OCI-LY3 (cell line): ENCODE results near the gene BMPR1B.

Experiments used
- H2AFZ ChIP-seq: fragments of 200-600, 300-600 bp; shearing (Covaris generic); 2 replicates; pipeline ENCODE4 v1.6.0; 2014; ENCODE audit warnings: antibody characterized with exemption, low read depth, low read length
- H3K27ac ChIP-seq: fragments of 200-600, 300-600 bp; sonication (generic); 2 replicates; pipeline ENCODE4 v1.5.1; 2014; ENCODE audit warnings: mild to moderate bottlenecking, low read length, moderate library complexity, mixed read lengths
- H3K27me3 ChIP-seq: fragments of 200-600, 300-600 bp; sonication (generic); 2 replicates; pipeline ENCODE4 v1.6.1; 2014; ENCODE audit warnings: low read depth, low read length, mixed read lengths
- H3K36me3 ChIP-seq: fragments of 200-600, 300-600 bp; sonication (generic); replicated peaks from 2 replicates; pipeline ENCODE3; 2014; ENCODE audit warnings: low read depth, low read length, mixed read lengths
- H3K4me1 ChIP-seq: fragments of 300-600, 200-600 bp; sonication (generic); 2 replicates; pipeline ENCODE4 v1.6.1; 2014; ENCODE audit warnings: low read length, mixed read lengths
- H3K4me2 ChIP-seq: fragments of 200-600, 300-600 bp; sonication (generic); 2 replicates; pipeline ENCODE4 v1.6.1; 2014; ENCODE audit warnings: low read length, mixed read lengths
- H3K4me3 ChIP-seq: fragments of 300-600, 200-600 bp; sonication (generic); 2 replicates; pipeline ENCODE4 v1.5.1; 2014; ENCODE audit warnings: antibody characterized with exemption, mild to moderate bottlenecking, low read length, moderate library complexity
- H3K79me2 ChIP-seq: fragments of 300-600, 200-600 bp; shearing (Covaris generic); 2 replicates; pipeline ENCODE4 v1.6.1; 2014; ENCODE audit warnings: mild to moderate bottlenecking, low read length, mixed read lengths
- H3K9ac ChIP-seq: fragments of 300-600, 200-600 bp; shearing (Covaris generic); 2 replicates; pipeline ENCODE4 v1.6.0; 2014; ENCODE audit warnings: mild to moderate bottlenecking, low read length, moderate library complexity
- H3K9me3 ChIP-seq: fragments of 200-600, 300-600 bp; shearing (Covaris generic); 2 replicates; pipeline ENCODE4 v1.6.1; 2014; ENCODE audit warnings: low read length, mixed read lengths; ENCODE audit not compliant: insufficient read depth
- H4K20me1 ChIP-seq: fragments of 200-600, 300-600 bp; sonication (generic); 2 replicates; pipeline ENCODE4 v1.6.1; 2016; ENCODE audit warnings: low read length, mixed read lengths; ENCODE audit not compliant: insufficient read depth
- EZH2phosphoT487 ChIP-seq: fragments of 200-600 bp; shearing (Covaris generic); IDR thresholded peaks from 2 replicates; pipeline ENCODE4 v1.6.1; 2018; ENCODE audit warnings: antibody characterized with exemption, mixed run types, low read depth
- TF ChIP-seq, protein P1 (sequence below): fragments of 200-600, 300-600 bp; sonication (generic); IDR thresholded peaks from 2 replicates; pipeline ENCODE4 v1.5.1; 2014; ENCODE audit warnings: antibody characterized with exemption, low read length, low read depth

Gene BMPR1B

DNA sequence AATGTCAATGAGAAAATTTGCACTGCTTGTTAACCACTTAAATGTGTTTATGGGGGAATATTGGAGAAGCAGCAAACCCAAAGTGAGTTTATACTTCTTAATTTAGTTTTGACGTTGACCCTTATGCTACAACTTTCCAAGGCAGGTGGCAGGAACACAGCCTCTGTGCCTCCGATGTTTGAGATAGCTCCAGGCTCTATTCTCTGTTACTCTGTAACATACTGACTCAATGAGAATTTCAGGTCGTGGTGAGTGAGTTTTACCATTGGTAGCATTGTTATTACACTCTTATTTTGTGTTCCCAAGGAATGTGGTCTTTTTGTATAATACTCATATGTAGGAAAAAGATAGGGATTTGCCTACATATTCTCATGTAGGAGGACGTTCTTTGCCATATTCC, 210.7 kb downstream of the BMPR1B start:
- H2AFZ ChIP-seq, result no peak overlapping the region
- H3K4me1 ChIP-seq, result no peaks in the 10 kb centered on the region
- H3K4me2 ChIP-seq, result no peak overlapping the region

DNA sequence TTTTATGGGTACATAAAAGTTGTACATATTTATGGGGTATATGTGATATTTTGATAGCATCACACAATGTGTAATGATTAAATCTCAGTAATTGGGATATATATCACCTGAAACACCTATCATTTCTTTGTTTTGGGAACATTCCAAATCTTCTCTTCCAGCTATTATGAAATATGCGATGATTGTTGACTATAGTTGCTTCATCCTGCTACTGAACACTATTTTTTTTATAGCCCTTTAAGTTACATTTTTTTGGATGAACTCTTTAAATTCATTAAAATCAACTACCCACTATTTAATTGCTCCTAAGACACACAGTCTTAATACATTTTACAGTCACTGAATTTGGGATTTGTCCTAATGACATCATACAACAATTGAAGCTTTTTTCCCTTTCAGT, 212.9 kb downstream of the BMPR1B start:
- Histone ChIP-seq H3K4me1 (no peaks in the 10 kb centered on the region), H3K79me2 (no peaks in the 10 kb centered on the region), H3K4me3 (no peak overlapping the region), H3K4me2 (no peak overlapping the region), H3K36me3 (no peaks in the 10 kb centered on the region), H3K9ac (no peak overlapping the region), H2AFZ (no peak overlapping the region), H3K27ac (no peak overlapping the region), H3K9me3 (no peaks in the 10 kb centered on the region), H4K20me1 (no peaks in the 10 kb centered on the region), H3K27me3 (no peaks in the 10 kb centered on the region)
- TF ChIP-seq, protein P1, sequence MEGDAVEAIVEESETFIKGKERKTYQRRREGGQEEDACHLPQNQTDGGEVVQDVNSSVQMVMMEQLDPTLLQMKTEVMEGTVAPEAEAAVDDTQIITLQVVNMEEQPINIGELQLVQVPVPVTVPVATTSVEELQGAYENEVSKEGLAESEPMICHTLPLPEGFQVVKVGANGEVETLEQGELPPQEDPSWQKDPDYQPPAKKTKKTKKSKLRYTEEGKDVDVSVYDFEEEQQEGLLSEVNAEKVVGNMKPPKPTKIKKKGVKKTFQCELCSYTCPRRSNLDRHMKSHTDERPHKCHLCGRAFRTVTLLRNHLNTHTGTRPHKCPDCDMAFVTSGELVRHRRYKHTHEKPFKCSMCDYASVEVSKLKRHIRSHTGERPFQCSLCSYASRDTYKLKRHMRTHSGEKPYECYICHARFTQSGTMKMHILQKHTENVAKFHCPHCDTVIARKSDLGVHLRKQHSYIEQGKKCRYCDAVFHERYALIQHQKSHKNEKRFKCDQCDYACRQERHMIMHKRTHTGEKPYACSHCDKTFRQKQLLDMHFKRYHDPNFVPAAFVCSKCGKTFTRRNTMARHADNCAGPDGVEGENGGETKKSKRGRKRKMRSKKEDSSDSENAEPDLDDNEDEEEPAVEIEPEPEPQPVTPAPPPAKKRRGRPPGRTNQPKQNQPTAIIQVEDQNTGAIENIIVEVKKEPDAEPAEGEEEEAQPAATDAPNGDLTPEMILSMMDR, result no peak

More for the DNA sequence above, 210.7 kb downstream of the BMPR1B start:
- Histone ChIP-seq H4K20me1 (no peaks in the 10 kb centered on the region), H3K36me3 (no peaks in the 10 kb centered on the region), H3K79me2 (no peaks in the 10 kb centered on the region), H3K27ac (no peak overlapping the region), H3K4me3 (no peak overlapping the region), H3K9me3 (no peaks in the 10 kb centered on the region), H3K27me3 (no peaks in the 10 kb centered on the region), H3K9ac (no peak overlapping the region)
- TF ChIP-seq, protein P1, result no peak
- TF ChIP-seq EZH2phosphoT487, result no peak

DNA sequence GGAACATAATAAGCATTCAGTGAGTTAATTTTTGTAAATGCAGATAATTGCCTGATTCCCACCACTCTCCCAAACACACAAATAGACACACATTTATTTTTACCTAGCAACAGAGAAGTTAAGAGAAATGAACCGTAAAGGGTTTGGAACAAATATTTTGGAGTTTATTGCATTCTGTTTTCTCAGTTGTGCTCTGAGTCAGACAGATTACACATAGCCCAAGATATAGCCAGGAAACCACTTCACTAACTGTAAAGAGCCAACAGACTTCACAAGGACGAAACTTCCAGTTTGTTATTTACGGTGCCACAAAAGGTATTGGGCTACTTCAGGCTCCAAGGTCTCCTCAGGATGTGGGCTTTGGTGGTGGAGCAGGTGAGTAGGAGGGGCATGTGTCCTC, 217.0 kb downstream of the BMPR1B start:
- Histone ChIP-seq H3K9ac (no peak overlapping the region), H4K20me1 (no peaks in the 10 kb centered on the region), H3K27ac (no peak overlapping the region), H3K4me2 (no peak overlapping the region), H3K27me3 (no peaks in the 10 kb centered on the region), H3K36me3 (no peaks in the 10 kb centered on the region), H3K4me1 (no peaks in the 10 kb centered on the region), H3K79me2 (no peaks in the 10 kb centered on the region), H2AFZ (no peak overlapping the region), H3K4me3 (no peak overlapping the region), H3K9me3 (no peaks in the 10 kb centered on the region)
- TF ChIP-seq, protein P1, result no peak
- no peak for TF ChIP-seq EZH2phosphoT487

DNA sequence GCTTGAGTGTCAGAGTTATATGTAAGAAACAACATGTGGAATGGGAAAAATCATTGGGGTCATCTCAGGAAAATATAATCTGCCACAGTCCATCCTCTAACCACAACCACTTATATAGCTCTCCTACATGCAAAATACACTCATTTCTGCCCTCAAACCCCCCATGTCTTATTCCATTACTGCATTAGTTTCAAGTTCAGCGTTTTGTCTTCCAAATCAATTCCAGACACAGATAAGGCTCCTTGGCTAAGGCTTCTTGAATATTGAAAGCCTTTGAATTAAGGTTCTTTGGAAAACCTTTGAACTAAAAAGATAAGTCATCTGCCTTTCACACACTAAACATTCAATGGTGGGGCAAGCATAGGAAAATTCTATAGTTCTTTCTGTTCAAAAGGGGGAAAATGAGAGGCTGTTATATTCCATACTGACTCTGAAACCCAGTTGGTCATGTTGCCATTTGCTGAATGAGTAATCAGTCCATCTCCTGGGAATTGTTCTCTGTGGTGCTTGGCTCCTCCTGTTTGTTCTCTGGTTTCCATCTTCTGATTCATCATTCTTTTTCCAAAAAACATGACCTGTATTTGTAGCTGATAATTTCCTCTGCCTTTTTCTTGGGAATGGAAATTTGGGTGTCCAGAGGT, 218.7 kb downstream of the BMPR1B start:
- H3K4me3 ChIP-seq, result no peak overlapping the region
- no peaks in the 10 kb centered on the region for H3K9me3 ChIP-seq
- H3K9ac ChIP-seq, result no peak overlapping the region
- no peaks in the 10 kb centered on the region for H3K27me3 ChIP-seq
- H3K4me1 ChIP-seq, result no peaks in the 10 kb centered on the region
- no peaks in the 10 kb centered on the region for H3K36me3 ChIP-seq
- no peaks in the 10 kb centered on the region for H4K20me1 ChIP-seq
- H3K27ac ChIP-seq, result no peak overlapping the region
- no peak for TF ChIP-seq EZH2phosphoT487
- TF ChIP-seq, protein P1, result no peak
- H3K79me2 ChIP-seq, result no peaks in the 10 kb centered on the region
- H3K4me2 ChIP-seq, result no peak overlapping the region
- H2AFZ ChIP-seq, result no peak overlapping the region
